WTC11 (cell line): ENCODE data around the gene APMAP. TPM values are rescaled to one million over a fixed set of nuclear protein-coding genes. Genes with fewer than 3 reads are reported as not detected.

Source experiments
- ATAC-seq: fragments of 200-7000 bp; cut with Tn5 transposase; 2 replicates; pipeline ENCODE4 v1.10.0; 2021; ENCODE audit warnings: mild to moderate bottlenecking, moderate library complexity
- CTCF ChIA-PET: fragments of 300-600 bp; sonication (Branson Sonifier 250); formaldehyde crosslinking; loops from one replicate; lab custom pipeline; 2021; ENCODE audit warnings: antibody characterized with exemption; lab: Charles Lee
- POLR2A ChIA-PET: fragments of 350-600 bp; sonication (Branson Sonifier 250); formaldehyde crosslinking; loops from one replicate; lab custom pipeline; 2021; ENCODE audit warnings: antibody characterized with exemption; lab: Charles Lee
- DNase-seq: peaks from one replicate; pipeline ENCODE4 v3.0.0; 2021; ENCODE audit warnings: low spot score
- H3K27ac Mint-ChIP-seq: 2 replicates; pipeline ENCODE4 v1.8.0; 2021; ENCODE audit warnings: mixed read lengths
- H3K27me3 Mint-ChIP-seq: 2 replicates; pipeline ENCODE4 v1.8.0; 2021; ENCODE audit warnings: low read depth, mild to moderate bottlenecking, moderate library complexity, mixed read lengths
- H3K36me3 Mint-ChIP-seq: 2 replicates; pipeline ENCODE4 v1.8.0; 2021; ENCODE audit warnings: mixed read lengths
- H3K4me1 Mint-ChIP-seq: 2 replicates; pipeline ENCODE4 v1.8.0; 2022; ENCODE audit warnings: mixed read lengths
- H3K4me3 Mint-ChIP-seq: 2 replicates; pipeline ENCODE4 v1.8.0; 2021; ENCODE audit warnings: mild to moderate bottlenecking, moderate library complexity, mixed read lengths
- H3K9me3 Mint-ChIP-seq: 2 replicates; pipeline ENCODE4 v1.8.0; 2021; ENCODE audit warnings: mixed read lengths
- AFF4 ChIP-seq: sonication (generic); formaldehyde crosslinking; IDR thresholded peaks from 2 replicates; pipeline ENCODE4 v1.8.1; 2023; ENCODE audit warnings: mild to moderate bottlenecking, missing genetic modification reagents, borderline replicate concordance
- ATF3 ChIP-seq: sonication (generic); formaldehyde crosslinking; conservative IDR thresholded peaks from 2 replicates; pipeline ENCODE4 v1.8.1; 2022; ENCODE audit warnings: mild to moderate bottlenecking, missing genetic modification reagents
- ATF6 ChIP-seq: sonication (generic); formaldehyde crosslinking; IDR thresholded peaks from 2 replicates; pipeline ENCODE4 v1.8.1; 2023; ENCODE audit warnings: mild to moderate bottlenecking, missing genetic modification reagents
- CTCF ChIP-seq: fragments of 200-600 bp; IDR thresholded peaks from 2 replicates; pipeline ENCODE4 v1.8.0; 2022; ENCODE audit warnings: antibody characterized with exemption
- ELF4 ChIP-seq: sonication (generic); formaldehyde crosslinking; IDR thresholded peaks from 2 replicates; pipeline ENCODE4 v1.8.1; 2022; ENCODE audit warnings: low read depth, mild to moderate bottlenecking, moderate library complexity, missing genetic modification reagents
- JAZF1 ChIP-seq: fragments of 250-450 bp; sonication (Bioruptor Pico); IDR thresholded peaks from 2 replicates; pipeline ENCODE4 v1.9.0; 2021; ENCODE audit warnings: moderate library complexity, mild to moderate bottlenecking, inconsistent platforms
- JUN ChIP-seq: sonication (generic); formaldehyde crosslinking; IDR thresholded peaks from 2 replicates; pipeline ENCODE4 v1.8.0; 2023; ENCODE audit warnings: mild to moderate bottlenecking, missing genetic modification reagents
- NR1H2 ChIP-seq: sonication (generic); formaldehyde crosslinking; IDR thresholded peaks from 2 replicates; pipeline ENCODE4 v1.9.0; 2021; ENCODE audit warnings: mild to moderate bottlenecking, moderate library complexity, missing genetic modification reagents
- PREB ChIP-seq: sonication (generic); formaldehyde crosslinking; IDR thresholded peaks from 2 replicates; pipeline ENCODE4 v1.8.1; 2022; ENCODE audit warnings: mild to moderate bottlenecking, missing genetic modification reagents, moderate library complexity, borderline replicate concordance
- PRRX2 ChIP-seq: fragments of 250-450 bp; sonication (Bioruptor Pico); IDR thresholded peaks from 2 replicates; pipeline ENCODE4 v1.8.0; 2021; ENCODE audit warnings: mild to moderate bottlenecking
- ZNF423 ChIP-seq: fragments of 250-450 bp; sonication (Bioruptor Pico); IDR thresholded peaks from 2 replicates; pipeline ENCODE4 v2.1.2; 2022; ENCODE audit warnings: mild to moderate bottlenecking, moderate library complexity
- total RNA-seq: library from RNA; stranded (reverse); gene quantifications from 3 replicates; pipeline ENCODE4 v1.2.3, GENCODE V29; 2021

The APMAP gene
- total RNA-seq, 1 experiment from 2014 or later, result 55.3 TPM

- CTCF ChIA-PET, result no interaction called here
These were observed 27.8 kb upstream of the APMAP start for GRCh38 chr20:25020345-25020744.

More at GRCh38 chr20:25020345-25020744, 27.8 kb upstream of the APMAP start:
- POLR2A ChIA-PET, result no interaction called here
- TF ChIP-seq PREB (CRISPR knock-in tag), result no peak
- TF ChIP-seq ELF4 (CRISPR knock-in tag), result no peak
- TF ChIP-seq AFF4 (CRISPR knock-in tag), result no peak
- no peak for TF ChIP-seq PRRX2 (CRISPR knock-in tag)
- TF ChIP-seq ATF6, result no peak
- no peak for TF ChIP-seq JUN
- TF ChIP-seq CTCF, result no peak
- TF ChIP-seq NR1H2 (CRISPR knock-in tag), result no peak
- no peak for TF ChIP-seq ZNF423 (CRISPR knock-in tag)
- TF ChIP-seq JAZF1, result no peak
- no peak for TF ChIP-seq ATF3 (CRISPR knock-in tag)
- TF ChIP-seq, all 79 proteins: peak for 0
- Mint-ChIP-seq H3K9me3 (no peaks in the 10 kb centered on the region), H3K36me3 (no peaks in the 10 kb centered on the region), H3K4me3 (no peak overlapping the region), H3K4me1 (peaks cover 29% of the 10 kb centered on the region), H3K27ac (no peak overlapping the region), H3K27me3 (no peaks in the 10 kb centered on the region; the same call in 1 of the 2 replicates)
- ATAC-seq (no peak), DNase-seq (no peak)
